Measurements from ENCODE around the gene LCNL1. TPM values are rescaled to one million over a fixed set of nuclear protein-coding genes. Genes with fewer than 3 reads are reported as not detected.

Gene LCNL1
- total and polyA plus RNA-seq, 2 experiments from 2014 or later: 0.36 TPM; not detected in 1

- H3K4me3 ChIP-seq: no peak overlapping the region
- H3K9me3 ChIP-seq (ENCODE audit: low read depth): no peaks in the 10 kb centered on the region
- TF ChIP-seq CTCF (IDR thresholded peaks at IDR 0.05; ENCODE audit: low read depth, low read length): no peak
- H3K27me3 ChIP-seq: no peaks in the 10 kb centered on the region
- no peak overlapping the region for H3K27ac ChIP-seq
- H3K4me1 ChIP-seq (ENCODE audit: low read depth): no peaks in the 10 kb centered on the region
- peaks cover 3% of the 10 kb centered on the region for H3K36me3 ChIP-seq
- no peak for DNase-seq (ENCODE audit: low read depth in 1 of 2, low spot score in 1 of 2)
Measured at GRCh38 chr9:137008312-137008711, 25.5 kb downstream of the LCNL1 start.

GRCh38 chr9:137009217-137009616, 26.4 kb downstream of the LCNL1 start:
- TF ChIP-seq CTCF (IDR thresholded peaks at IDR 0.05; ENCODE audit: low read depth, low read length): no peak
- Histone ChIP-seq H3K27ac (no peak overlapping the region), H3K9me3 (ENCODE audit: low read depth) (no peaks in the 10 kb centered on the region), H3K36me3 (peaks cover 3% of the 10 kb centered on the region), H3K4me3 (no peak overlapping the region), H3K27me3 (no peaks in the 10 kb centered on the region), H3K4me1 (ENCODE audit: low read depth) (no peaks in the 10 kb centered on the region)
- no peak for DNase-seq (ENCODE audit: low read depth in 1 of 2, low spot score in 1 of 2)

- no peak overlapping the region for H3K4me3 ChIP-seq
- peaks cover 3% of the 10 kb centered on the region for H3K36me3 ChIP-seq
- DNase-seq (ENCODE audit: low read depth in 1 of 2, low spot score in 1 of 2): no peak
- no peaks in the 10 kb centered on the region for H3K9me3 ChIP-seq (ENCODE audit: low read depth)
- H3K27me3 ChIP-seq: no peaks in the 10 kb centered on the region
- no peak for TF ChIP-seq CTCF (IDR thresholded peaks at IDR 0.05; ENCODE audit: low read depth, low read length)
- H3K4me1 ChIP-seq (ENCODE audit: low read depth): no peaks in the 10 kb centered on the region
- no peak overlapping the region for H3K27ac ChIP-seq
Measured at GRCh38 chr9:137009938-137010732, 27.3 kb downstream of the LCNL1 start.

GRCh38 chr9:137011156-137011555, 28.4 kb downstream of the LCNL1 start:
- no peak for DNase-seq (ENCODE audit: low read depth in 1 of 2, low spot score in 1 of 2)
- Histone ChIP-seq H3K4me3 (no peak overlapping the region), H3K4me1 (ENCODE audit: low read depth) (no peaks in the 10 kb centered on the region), H3K27ac (no peak overlapping the region), H3K36me3 (peaks cover 11% of the 10 kb centered on the region), H3K9me3 (ENCODE audit: low read depth) (no peaks in the 10 kb centered on the region), H3K27me3 (no peaks in the 10 kb centered on the region)
- no peak for TF ChIP-seq CTCF (IDR thresholded peaks at IDR 0.05; ENCODE audit: low read depth, low read length)

GRCh38 chr9:137011907-137012675, 29.3 kb downstream of the LCNL1 start:
- no peak for DNase-seq (ENCODE audit: low read depth in 1 of 2, low spot score in 1 of 2)
- Histone ChIP-seq H3K9me3 (ENCODE audit: low read depth) (no peaks in the 10 kb centered on the region), H3K36me3 (peaks cover 12% of the 10 kb centered on the region), H3K27me3 (no peaks in the 10 kb centered on the region), H3K27ac (no peak overlapping the region), H3K4me3 (no peak overlapping the region), H3K4me1 (ENCODE audit: low read depth) (no peaks in the 10 kb centered on the region)
- TF ChIP-seq CTCF (IDR thresholded peaks at IDR 0.05; ENCODE audit: low read depth, low read length): no peak

Data from cardiac muscle cell (in vitro differentiated cells and primary cell).